ENCODE measurements around the gene MAGEF1.

The MAGEF1 gene, protein sequence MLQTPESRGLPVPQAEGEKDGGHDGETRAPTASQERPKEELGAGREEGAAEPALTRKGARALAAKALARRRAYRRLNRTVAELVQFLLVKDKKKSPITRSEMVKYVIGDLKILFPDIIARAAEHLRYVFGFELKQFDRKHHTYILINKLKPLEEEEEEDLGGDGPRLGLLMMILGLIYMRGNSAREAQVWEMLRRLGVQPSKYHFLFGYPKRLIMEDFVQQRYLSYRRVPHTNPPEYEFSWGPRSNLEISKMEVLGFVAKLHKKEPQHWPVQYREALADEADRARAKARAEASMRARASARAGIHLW

GRCh38 chr3:184711493-184712247 is at the start of gene MAGEF1:
Gene MAGEF1, minus strand, starts transcription at chr3:184712064. Its CDS starts 243 bp downstream, at chr3:184711821.
- in situ Hi-C loops (cut with MboI; ENCODE audit: low sequenced_read_pairs), result no loop called here

GRCh38 chr3:184761075-184761841 is 49.4 kb upstream of the MAGEF1 start:
- in situ Hi-C loops (cut with MboI; ENCODE audit: low sequenced_read_pairs), result no loop called here

DNA sequence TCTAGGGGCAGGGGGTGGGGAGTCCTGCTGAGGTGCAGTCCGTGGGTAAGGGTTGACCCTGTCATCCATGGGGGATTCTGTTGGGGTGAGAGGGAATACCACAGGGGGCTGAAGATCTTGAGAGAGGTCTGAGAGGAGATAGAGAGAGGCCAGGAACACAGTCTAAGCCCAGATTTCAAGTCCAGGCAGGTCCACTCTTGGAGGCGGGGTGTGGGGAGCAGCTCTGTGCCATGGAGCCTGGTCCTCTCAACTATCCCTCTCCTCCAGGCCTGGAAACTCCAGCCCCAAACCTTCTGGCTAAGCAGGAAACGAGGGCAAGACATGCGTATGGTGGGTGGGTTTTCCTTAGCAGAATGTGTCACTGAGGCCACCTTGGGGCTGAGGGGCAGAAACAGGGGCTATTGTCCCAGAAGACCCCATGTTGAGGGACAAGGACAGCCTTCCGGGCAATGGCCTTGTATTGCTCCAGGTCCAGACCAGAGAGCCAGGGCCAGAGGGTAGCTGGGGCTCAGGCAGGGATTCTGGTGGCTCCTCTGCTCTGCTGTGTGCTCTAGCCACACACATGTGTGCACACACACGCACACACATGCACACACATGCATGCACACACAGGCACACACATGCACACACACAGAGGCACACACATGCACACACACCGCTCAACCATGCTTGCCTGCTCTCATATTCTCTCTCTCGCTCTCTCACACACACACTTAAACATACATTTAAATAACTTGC is 48.6 kb upstream of the MAGEF1 start:
- in situ Hi-C loops (cut with MboI; ENCODE audit: low sequenced_read_pairs), result no loop called here

DNA sequence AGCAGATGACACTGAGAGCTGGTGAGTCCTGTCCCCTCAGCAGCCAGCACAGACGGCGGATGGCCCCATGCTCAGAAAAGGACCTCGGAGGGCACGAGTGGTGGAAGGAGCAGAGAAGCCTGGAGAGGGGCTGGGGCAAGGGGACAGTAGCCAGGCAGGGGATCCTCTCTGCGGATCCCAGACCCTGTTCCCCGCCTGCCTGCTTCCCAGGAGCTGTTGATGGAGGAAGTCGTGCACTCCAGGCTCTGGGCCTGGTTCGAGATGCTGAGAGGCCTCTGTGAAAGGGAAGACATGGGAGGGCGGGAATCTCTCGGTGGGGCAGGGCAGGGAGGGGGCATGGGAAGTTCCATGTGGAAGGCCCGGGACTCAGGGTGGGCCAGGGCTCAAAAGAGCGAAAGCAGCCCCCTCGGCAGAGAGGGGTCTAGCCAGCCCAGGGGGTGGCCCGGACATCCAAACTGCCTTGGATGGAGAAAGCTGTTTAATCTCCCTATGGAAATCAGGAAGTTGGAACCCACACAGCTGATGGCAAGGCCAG is 47.9 kb upstream of the MAGEF1 start:
- in situ Hi-C loops (cut with MboI; ENCODE audit: low sequenced_read_pairs), result no loop called here

GRCh38 chr3:184758056-184758455 is 46.2 kb upstream of the MAGEF1 start:
- in situ Hi-C loops (cut with MboI; ENCODE audit: low sequenced_read_pairs), result no loop called here

DNA sequence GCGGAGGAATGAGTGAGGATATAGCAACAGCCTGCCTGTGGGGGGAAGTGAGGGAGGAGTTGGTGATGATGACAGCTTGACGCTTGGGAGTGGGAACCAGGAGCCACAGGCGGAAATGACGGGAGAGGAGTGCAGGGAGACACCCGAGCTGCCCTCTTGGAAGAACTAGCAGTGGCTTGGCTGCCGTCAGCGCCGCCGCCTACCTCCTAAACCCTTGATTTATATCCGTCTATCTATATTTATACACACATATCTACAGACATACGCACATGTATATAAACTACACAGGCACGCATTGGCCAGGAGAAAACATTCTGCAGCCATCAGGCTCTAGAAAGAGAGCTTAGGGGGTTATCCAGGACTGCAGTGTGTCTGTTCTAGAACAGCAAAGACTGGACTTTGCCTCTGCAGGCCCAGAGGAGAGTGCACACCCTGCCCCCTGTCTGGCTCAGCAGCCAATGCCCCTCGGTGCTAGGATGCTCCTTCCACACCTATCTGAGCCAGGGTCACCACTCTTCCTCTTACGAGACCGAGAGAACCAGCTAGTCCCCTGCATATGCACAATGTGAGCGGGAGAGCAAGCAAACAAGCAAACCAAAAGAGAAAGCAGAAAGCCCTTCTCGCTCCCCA is 45.3 kb upstream of the MAGEF1 start:
- in situ Hi-C loops (cut with MboI; ENCODE audit: low sequenced_read_pairs), result no loop called here

DNA sequence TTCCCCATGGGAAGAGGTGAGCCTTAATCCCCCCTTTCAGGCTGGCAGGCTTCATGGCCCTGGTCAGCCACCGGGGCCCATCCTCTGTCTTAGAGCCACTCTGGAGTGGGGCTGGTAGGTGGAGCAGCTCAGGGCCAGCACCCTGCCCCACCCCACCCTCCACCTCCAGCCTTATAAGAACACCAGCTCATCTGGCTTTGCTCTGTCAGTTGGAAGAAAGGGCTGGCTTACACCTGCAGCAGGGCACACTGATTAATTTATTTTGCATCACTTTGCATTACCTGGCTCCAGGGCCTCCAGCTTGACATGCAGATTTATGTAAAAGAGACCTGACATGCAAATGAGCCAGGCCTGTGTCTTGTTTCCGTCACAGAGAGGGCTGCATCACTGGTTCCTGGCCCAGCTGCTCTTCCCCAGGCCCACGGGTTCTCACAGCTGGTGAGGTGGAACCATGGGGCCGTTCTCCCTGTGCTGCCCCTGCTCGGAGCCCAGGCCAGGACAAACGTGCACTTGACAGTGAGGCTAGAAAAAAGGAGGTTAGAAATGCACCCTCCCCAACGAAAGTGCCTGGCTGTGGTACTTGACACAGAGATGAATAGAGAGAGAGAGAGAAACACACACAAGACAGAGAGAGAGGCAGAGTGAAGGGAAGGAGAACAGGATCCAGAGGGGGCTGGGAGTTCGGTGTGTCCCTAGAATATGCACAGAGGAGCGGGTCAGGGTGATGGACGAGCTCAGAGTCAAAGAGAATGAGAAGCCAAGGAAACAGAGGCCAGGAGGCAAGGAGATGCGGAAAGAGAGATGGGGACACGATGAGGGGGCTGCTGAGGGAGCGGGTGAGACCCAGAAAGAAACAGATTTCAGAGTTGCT is 44.5 kb upstream of the MAGEF1 start:
- in situ Hi-C loops (cut with MboI; ENCODE audit: low sequenced_read_pairs), result no loop called here

- in situ Hi-C loops (cut with MboI; ENCODE audit: low sequenced_read_pairs), result no loop called here
These were observed 43.5 kb upstream of the MAGEF1 start for GRCh38 chr3:184755315-184755731.

DNA sequence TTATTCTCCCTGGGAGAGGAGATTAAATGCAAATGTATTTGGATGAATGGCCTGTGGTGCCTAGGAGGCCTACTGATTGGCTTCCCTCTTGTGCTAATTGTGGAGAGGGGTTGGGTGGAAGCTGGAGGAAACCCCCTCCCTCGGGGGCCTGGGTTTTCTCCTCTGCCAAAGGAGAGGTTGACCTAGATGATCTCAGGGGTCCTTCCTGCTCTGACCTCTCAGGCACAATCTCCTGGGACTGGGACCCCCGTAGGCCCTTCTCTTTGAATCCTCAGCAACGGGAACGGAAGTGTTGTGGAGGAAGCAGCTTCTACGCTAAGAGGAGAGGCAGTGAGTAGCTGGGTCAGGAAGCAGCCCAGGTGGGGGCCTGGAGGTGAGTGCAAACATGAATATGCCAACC is 40.5 kb upstream of the MAGEF1 start:
- in situ Hi-C loops (cut with MboI; ENCODE audit: low sequenced_read_pairs), result no loop called here

DNA sequence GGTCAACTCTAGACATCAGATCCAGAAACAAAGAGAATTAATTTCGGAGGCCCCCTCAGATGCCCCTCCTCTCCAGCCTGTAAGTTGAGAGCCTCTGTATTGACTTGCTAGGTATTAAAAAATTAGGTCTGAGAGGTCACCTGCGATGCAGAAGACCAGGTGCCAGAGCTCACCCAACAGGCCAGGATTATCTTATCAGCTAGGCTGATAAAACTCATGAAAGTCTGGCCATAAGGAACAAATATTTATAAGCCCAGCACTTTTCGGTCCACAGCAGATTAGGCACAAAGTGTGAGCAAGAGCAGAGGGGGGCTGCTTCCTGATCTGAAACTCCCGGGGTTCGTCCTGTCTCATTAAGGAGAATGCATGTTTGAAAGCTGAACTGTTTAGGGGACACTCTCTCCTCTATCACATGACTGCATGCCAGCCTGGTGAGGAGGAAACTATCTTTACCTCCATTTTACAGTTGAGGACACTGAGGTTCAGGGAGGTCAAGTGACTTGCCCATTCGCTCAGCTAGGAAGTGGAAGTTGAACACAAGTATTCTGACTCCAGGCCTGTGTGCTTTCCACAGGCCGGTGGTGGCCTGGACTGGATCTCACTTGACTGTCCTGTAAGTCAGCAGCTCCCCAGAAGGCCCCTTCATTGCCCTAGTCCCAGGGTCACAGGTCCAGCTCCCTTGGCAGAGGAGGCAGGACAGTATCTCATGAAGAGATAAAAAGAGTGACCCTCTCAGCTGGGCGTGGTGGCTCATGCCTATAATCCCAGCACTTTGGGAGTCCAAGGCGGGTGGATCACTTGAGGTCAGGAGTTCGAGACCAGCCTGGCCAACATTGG is 39.6 kb upstream of the MAGEF1 start:
- in situ Hi-C loops (cut with MboI; ENCODE audit: low sequenced_read_pairs), result no loop called here

DNA sequence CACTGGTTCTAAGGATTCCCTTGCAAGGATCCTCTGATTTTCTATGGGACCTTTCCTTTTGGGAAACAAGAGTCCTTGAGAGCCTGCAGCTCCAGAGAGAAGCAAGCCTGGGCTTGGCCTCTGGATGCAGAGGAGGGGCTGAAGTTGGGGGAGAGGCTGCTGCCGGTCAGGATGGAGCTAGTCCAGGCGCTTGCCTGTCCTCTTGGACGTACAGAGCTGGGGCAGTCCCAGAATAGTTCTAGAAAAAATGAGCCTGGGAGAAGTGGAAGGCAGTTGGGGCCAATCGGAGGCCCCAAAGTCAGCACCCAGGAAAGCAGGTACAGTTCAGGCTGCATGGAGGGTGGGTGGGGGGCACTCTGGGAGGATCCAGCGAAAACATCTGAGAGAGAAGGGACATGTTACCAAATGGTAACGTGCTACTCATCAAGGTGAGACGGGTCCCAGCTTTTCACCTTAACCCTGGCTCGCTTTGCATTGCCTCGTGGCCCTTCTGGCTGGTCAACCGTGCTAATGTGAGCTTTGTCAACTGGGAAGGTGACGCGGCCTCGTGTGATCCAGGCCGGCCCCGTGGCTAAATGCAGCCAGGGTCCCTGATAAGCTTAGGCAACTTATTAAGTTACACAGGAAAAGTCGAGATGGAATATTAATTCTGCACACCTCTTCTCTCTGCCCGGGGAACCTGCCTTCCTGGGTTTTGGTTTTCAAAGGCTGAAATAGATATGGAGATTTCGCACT is 38.7 kb upstream of the MAGEF1 start:
- in situ Hi-C loops (cut with MboI; ENCODE audit: low sequenced_read_pairs), result no loop called here

DNA sequence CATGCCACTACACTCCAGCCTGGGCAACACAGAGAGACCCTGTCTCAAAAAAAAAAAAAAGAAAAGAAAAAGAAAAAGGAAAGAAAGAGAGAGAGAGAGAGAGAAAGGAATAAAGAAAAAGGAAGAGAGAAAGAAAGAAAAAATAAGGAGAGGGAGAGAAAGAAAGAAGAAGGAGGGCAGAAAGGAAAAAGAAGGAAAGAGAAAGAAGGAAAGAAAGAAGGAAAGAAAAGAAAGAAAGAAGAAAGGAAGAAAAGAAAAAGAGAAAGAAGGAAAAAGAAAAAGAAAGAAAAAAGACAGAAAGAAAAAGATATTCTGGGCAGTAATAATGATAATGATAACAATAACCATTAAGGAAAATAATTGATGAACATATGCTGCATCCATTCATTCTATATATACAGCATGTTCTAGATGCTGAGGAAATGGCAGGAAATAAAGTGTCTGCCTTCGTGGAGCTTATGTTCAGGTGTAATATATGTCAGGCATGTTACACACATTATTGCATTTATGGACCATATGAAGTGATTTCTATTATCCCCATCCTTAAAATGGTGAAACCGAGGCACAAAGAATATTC is 37.4 kb upstream of the MAGEF1 start:
- in situ Hi-C loops (cut with MboI; ENCODE audit: low sequenced_read_pairs), result no loop called here

DNA sequence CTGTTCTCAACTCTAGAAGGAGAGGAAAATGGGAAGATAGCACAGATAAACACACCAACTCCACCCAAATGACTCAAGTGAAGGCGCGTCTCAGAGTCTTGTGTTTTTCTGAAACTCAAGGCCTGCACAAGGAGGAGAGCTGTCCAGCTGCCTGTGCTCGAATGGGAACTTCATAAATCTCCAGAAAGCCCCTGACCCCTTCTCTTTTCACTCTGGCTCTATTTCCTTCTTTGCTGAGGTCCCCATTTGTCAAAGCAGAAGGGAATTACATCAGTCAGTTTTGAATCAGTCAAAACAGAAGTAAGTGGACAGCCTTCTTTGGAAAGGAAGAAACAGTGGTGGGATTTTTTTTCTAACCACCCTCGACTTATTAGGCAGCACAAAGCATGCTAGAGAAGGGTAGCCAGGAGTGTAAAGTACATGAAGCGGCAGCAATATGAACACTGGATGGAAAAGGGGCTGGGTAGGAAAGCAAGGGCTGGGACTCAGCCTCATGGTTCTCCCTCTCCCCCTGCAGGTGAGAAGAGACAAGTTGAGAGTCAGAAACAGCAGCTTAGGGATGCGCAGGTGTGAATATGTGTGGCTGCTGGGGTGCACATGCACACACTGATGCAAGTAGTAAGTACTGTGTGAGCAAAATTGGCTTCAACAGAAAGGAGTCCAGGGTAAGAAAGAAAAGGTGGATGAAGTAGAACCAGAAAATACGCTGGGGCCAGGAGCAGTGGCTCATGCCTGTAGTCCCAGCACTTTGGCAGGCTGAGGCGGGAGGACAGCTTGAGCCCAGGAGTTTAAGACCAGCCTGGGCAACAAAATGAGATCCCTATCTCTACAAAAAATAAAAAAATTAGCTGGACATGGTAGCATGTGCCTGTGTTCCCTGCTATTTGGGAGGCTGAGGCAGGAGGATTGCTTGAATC is 36.6 kb upstream of the MAGEF1 start:
- in situ Hi-C loops (cut with MboI; ENCODE audit: low sequenced_read_pairs), result no loop called here

- in situ Hi-C loops (cut with MboI; ENCODE audit: low sequenced_read_pairs), result no loop called here
These were observed 34.6 kb upstream of the MAGEF1 start for GRCh38 chr3:184746131-184747120.

- in situ Hi-C loops (cut with MboI; ENCODE audit: low sequenced_read_pairs), result no loop called here
These were observed 33.7 kb upstream of the MAGEF1 start for GRCh38 chr3:184745526-184745925.
